Fibroblast of skin of left quadriceps (primary cell): ENCODE measurements around the gene NPAS3.

Source experiments
- DNase-seq, 2 experiments: peaks; one replicate each; pipeline ENCODE4 v3.0.0-alpha.2; 2013; ENCODE audit warnings: low read depth in 2 of 2

The NPAS3 gene

DNA sequence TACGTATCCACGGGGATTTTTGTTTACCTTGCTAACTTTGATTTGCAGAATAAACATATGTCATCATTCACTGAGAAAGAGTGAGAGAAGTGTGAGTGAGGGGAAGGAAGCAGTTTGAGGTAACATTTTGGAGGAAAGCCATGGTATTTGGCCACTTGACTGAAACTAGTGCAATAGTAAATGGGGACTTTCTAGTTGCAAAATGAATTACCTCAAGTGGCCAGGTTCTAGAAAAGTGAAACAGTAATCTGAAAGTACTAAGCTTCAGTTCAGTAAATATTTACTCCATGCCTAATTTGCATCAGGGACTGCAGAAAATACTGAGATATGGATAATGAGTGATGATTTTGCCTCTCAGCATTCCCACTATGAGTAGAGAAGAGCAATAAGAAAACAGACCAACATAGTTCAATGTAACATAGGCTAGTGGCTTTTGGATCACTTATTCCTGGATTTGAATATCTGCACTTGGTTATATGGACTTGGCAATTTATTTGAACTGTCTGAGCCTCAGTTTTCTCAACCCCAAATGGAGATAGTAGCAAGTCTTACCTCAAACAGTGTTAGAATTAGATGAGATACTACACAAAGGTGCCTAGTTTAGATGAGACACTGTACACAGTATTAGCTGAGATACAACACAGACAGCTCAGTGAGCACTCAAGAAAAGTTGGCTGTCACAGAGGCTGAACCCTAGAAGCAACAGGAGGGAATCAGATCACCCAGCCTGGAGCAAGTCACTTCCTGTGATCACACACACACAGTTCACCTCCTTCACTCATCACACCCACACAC, 439.1 kb downstream of the NPAS3 start:
- no peak for DNase-seq

GRCh38 chr14:33381717-33382116, 443.0 kb downstream of the NPAS3 start:
- no peak for DNase-seq

DNA sequence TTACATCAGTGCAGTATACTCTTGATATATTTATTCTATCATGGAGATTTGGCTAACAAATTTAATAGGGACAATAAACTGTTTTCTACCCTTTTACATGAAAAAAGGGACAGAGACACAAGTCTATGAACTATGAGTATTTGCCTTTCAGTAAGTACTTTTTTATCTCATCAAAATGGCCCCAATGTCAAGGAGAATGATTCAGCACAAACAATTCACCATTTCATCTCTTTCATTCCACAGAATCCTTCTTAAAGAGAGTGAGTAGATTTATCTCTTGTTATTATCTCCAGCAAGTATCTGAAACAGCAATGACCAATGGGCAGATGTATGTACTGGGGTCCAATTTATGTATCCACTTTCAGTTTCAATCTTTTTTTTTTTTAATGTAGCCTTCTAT, 447.5 kb downstream of the NPAS3 start:
- DNase-seq, result no peak

DNA sequence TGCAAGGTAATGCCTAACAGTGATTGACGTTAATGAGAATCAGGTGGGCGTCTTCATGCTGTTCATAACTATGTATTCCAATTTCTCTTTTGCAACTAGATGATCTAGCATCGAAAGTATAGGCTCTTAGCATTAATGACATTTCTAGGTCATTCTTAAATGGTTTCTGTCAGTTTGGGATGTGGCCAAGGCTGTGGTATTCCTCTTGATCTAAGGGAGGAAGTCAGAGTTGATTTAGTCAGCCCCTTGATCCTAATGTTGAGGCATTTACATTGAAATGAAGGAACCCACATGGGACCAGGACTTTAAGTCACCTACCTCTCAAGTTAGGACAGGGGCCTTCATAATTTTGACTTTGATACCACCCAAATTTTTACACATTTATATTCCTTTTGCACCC, 448.1 kb downstream of the NPAS3 start:
- DNase-seq, result peak in 1 of 2 experiments; percentile 10

GRCh38 chr14:33390335-33390734, 451.7 kb downstream of the NPAS3 start:
- DNase-seq, result peak; percentile 8 to 16

DNA sequence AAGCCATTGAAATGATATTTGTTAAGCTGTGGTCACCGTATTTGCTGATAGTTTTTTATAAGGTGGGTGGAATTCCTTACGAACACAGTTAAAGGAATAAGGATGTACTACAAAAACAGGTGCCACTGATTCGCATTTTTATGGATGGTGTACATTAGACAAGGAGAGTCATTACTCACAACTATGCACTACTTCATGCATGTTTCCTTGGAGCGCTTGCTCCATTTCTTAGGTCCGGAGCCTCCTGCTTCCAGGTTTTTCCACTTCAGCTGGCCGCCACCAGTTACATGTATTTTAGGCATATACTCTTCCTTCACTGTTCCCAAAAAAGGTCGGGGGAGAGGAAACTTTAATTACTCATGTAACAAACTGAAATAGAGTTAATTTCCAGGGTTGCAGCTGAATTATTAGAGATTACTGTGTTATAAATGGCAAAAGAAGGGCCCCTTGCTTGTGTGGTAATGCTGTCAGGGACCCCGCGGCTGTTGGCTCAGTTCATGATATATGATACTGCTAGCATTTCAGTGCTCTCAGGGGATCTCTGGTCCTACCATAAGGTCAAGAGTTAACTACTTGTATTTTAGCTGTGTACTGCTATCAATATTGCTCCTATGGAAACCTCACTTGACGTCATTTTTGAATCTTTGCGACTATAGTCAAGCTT, 454.7 kb downstream of the NPAS3 start:
- no peak for DNase-seq

DNA sequence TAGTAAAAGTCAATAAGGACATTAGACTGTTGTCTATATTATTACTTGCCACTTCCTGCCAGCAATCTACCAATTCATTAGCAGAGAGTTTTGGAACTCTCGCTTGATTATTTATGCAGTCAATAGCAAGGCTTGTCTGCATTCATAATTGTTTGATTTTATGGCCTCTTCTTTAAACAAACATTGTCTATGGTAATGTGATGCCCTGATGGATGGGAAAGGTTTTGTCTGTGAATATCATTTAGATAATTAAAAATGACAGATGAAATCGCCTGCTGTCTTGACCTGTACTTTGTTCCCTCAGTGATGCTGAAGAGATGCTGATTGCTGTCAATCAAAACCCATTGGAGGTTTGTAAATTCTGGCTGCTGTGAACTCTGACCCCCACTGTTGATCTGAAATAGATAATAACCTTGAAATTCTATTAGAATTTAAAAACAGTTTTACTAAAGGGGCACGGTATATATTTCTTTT, 455.3 kb downstream of the NPAS3 start:
- DNase-seq, result no peak

GRCh38 chr14:33401311-33401710, 462.6 kb downstream of the NPAS3 start:
- no peak for DNase-seq

GRCh38 chr14:33402604-33403003, 463.9 kb downstream of the NPAS3 start:
- DNase-seq, result no peak

DNA sequence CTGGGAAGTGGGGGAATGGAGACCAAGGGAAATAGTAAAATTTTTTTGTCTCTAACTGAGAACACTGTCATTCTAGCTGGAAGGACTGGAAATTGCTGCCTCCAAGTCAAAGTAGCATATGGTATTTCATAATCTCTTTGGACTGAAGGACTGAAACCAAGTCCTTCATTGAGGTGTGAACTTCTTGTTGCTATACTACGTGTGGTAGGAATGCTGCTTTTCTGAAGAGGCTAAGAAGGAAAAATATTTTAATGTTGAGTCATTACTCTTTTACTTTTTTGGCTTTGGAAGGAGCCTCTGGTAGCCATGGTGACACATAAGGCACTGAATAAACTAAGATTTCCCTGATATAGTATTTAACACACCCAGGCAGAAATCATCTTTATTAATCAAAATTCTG, 465.4 kb downstream of the NPAS3 start:
- DNase-seq, result peak; percentile 81 to 84

DNA sequence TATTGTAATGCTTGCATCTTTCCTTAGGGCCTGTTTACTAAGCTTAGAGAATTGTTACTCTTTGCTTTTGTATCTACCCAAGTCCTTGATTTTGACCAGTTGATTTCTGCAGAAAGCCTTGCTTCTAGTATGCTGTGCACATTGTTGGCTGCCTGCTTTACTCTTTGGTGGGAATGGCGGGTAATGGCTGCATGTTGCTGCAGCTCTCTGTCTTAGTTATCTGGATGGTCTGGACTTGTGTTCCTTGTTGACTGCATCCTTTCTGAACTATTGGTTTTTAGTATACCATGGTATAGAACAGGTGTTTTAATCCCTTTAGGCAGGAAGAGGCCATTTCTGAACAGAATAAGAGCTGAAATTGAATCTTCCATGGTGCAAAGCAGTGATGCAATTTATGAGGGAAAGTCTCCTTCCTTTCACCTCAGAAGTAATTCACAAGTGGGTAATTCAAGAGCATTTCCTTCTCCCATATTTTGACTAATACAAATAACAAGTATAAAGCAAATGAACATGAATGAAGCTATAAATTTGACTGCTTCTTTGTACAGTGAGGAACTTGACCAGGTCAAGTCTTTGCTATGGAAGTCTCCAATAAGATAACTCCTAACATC, 466.4 kb downstream of the NPAS3 start:
- no peak for DNase-seq

- no peak for DNase-seq
Observed at GRCh38 chr14:33406766-33407165, 468.1 kb downstream of the NPAS3 start.

DNA sequence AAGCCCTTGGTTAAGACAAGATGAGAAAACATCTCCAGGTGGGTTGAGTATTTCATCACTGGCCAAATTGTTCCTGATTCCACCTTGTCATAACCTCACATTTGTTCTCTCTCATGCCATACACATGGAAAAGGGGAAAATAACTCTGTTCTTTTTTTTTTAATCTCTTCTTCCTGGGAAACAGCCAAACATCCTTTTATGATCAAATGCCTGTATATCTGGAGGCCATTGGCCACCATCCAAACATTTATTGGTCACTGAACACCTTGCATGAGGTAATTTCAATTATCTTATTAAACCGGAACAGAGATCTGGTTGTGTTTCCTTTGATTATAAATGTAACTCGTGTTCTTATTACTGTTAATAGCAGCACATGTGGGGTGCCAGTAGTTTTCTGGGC, 469.6 kb downstream of the NPAS3 start:
- DNase-seq, result no peak

GRCh38 chr14:33412450-33412849, 473.8 kb downstream of the NPAS3 start:
- no peak for DNase-seq

GRCh38 chr14:33413381-33413780, 474.7 kb downstream of the NPAS3 start:
- no peak for DNase-seq

GRCh38 chr14:33414041-33414440, 475.4 kb downstream of the NPAS3 start:
- no peak for DNase-seq

- DNase-seq, result no peak
Observed at GRCh38 chr14:33420051-33420627, 481.5 kb downstream of the NPAS3 start.

- DNase-seq, result no peak
Observed at GRCh38 chr14:33430414-33431035, 491.8 kb downstream of the NPAS3 start.

DNA sequence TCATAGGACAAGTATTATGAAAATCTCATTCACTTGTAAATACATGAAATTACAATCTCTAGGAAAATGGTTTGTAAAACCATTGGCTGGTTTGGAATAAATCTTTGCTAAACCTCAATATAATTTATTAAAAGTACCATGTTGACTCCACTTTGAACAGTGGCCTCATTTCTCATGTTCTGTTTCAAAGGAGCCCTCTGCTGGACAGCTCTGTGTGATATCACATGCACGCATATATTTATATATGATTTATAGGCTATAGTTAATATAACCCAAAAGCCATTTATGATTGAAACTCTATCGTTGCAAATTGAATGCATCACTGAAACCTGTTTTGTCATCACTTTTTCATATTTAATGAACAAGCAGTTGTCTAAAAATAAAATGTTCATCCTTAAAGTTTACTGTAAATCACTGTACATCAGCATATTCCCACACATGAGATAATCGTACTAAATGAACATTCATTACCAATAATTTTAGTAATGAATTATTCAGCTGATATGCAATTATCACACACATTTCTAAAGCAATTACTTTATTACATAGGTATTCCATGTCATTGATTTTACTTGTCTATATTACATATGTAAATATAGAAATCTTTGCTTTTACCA, 493.8 kb downstream of the NPAS3 start:
- peak; percentile 9 to 21 for DNase-seq

- no peak for DNase-seq
Observed at GRCh38 chr14:33433396-33433795, 494.7 kb downstream of the NPAS3 start.

GRCh38 chr14:33435911-33436689, 497.4 kb downstream of the NPAS3 start:
- DNase-seq, result peak; percentile 36 to 39
